ENCODE results near the gene SLA2. TPM values are rescaled to one million over a fixed set of nuclear protein-coding genes. Genes with fewer than 3 reads are reported as not detected.
A peak's percentile ranks its signal among the peaks of the same experiment; 100 is the strongest.

The SLA2 gene
- total RNA-seq, 1 experiment from 2014 or later, result not detected

DNA sequence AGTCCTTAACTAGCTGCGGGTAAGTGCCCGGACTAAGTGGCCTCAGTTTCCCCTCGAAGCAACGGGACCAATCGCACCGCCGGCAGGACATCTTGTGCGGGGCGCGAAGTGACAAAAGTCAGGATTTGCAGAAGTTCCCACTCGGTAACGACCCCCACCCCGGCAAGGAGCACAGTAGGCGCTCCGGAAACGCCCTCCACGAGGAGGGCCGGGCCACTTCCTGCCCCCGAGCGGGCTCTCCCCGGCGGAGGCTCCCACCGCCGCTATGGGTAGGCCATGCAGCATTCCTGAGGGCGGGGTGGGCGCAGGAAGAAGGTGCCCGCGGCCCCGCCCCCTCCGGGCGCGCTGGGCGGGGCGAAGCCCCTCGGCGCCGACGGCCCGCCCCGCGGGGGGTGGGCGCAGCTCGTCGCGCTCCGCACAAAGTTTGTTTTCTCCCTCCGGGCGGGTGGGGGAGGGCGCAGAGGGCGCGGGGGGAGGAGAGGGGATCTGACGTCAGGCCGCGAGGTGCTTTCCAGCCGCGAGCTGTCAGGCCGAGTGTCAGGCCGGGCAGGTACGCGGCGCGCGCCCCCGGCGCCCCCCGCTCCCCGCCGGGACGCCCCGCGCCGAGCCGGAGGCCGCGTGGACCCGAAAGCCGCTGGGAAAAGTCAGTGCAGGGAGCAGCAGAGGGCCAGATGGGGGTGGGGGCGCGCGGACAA is 72.7 kb downstream of the SLA2 start, which contains the start of gene TGIF2:
Gene TGIF2 (plus strand): TSS at position 495 of the 695 bp plus-strand sequence. CDS start 5,178 bp downstream, outside the sequence.
- ChIA-PET POLR2A (ENCODE audit: low non-redundant PET) (interaction anchor here (0.7 kb wide), 3 partner anchors 13 to 973 kb away, joined by 3 to 13 read pairs (median 5); no protein-coding TSS in a partner anchor), CTCF (interaction anchor here (0.6 kb wide), 2 partner anchors 33 to 290 kb away, joined by 3 to 8 read pairs; partner anchors contain the start of gene RAB5IF)
- intact Hi-C loops (cut with micrococcal nuclease; ENCODE audit: unreplicated experiment), result loop anchor here (2.0 kb wide), 1 partner anchor 110 kb away; no protein-coding TSS in a partner anchor
- peaks cover 36% of the 10 kb centered on the region for H3K4me1 ChIP-seq (ENCODE audit: insufficient read depth, low read length, poor library complexity, severe bottlenecking)
- peak; percentile 98 for DNase-seq (ENCODE audit: low spot score)
- H3K4me3 ChIP-seq (ENCODE audit: low read depth, low read length, poor library complexity, severe bottlenecking), result peak within 1 kb of the TSS; percentile 95
- BruUV-seq (replicated peaks), result no TSS peak
- no peaks in the 10 kb centered on the region for H3K9me3 ChIP-seq (ENCODE audit: low read depth, low read length, poor library complexity, severe bottlenecking)
- H3K27ac ChIP-seq (ENCODE audit: low read depth, low read length, poor library complexity, severe bottlenecking), result peak within 1 kb of the TSS; percentile 95
- peaks cover under 1% of the 10 kb centered on the region for H3K36me3 ChIP-seq (ENCODE audit: insufficient read depth, low read length, poor library complexity, severe bottlenecking)
- TF ChIP-seq EZH2 (IDR thresholded peaks at IDR 0.05; ENCODE audit: borderline replicate concordance, low read depth, low read length, poor library complexity, severe bottlenecking), result no peak
- TF ChIP-seq, protein P1, sequence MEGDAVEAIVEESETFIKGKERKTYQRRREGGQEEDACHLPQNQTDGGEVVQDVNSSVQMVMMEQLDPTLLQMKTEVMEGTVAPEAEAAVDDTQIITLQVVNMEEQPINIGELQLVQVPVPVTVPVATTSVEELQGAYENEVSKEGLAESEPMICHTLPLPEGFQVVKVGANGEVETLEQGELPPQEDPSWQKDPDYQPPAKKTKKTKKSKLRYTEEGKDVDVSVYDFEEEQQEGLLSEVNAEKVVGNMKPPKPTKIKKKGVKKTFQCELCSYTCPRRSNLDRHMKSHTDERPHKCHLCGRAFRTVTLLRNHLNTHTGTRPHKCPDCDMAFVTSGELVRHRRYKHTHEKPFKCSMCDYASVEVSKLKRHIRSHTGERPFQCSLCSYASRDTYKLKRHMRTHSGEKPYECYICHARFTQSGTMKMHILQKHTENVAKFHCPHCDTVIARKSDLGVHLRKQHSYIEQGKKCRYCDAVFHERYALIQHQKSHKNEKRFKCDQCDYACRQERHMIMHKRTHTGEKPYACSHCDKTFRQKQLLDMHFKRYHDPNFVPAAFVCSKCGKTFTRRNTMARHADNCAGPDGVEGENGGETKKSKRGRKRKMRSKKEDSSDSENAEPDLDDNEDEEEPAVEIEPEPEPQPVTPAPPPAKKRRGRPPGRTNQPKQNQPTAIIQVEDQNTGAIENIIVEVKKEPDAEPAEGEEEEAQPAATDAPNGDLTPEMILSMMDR (conservative IDR thresholded peaks at IDR 0.05; ENCODE audit: low read depth, low read length), result no peak
- H3K27me3 ChIP-seq (replicated peaks; ENCODE audit: insufficient read depth, low read depth, low read length, poor library complexity), result no peaks in the 10 kb centered on the region

DNA sequence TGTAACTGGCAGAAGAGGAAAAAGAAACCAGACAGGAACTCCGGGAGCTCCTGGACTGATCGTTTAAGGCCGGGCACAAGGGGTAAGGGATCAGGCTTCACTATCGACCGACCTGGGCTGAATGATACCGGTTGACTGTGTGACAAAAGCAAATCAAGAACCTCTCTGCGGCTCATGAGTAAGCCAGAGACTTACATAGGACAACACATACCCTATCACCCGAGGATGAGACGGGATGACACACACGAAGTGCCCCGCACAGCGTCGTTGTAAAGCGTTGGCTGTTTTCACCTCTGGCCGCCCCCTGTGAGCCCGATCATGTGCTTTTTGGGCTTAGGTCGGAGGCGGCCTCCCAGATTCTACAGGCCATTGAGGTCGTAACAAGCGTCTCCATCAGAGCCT is 73.3 kb downstream of the SLA2 start:
- BruUV-seq (replicated peaks), result TSS peak; percentile 83
- Histone ChIP-seq H3K9me3 (ENCODE audit: low read depth, low read length, poor library complexity, severe bottlenecking) (no peaks in the 10 kb centered on the region), H3K4me3 (ENCODE audit: low read depth, low read length, poor library complexity, severe bottlenecking) (peak overlapping the region; percentile 95), H3K27me3 (replicated peaks; ENCODE audit: insufficient read depth, low read depth, low read length, poor library complexity) (no peaks in the 10 kb centered on the region), H3K36me3 (ENCODE audit: insufficient read depth, low read length, poor library complexity, severe bottlenecking) (no peaks in the 10 kb centered on the region), H3K27ac (ENCODE audit: low read depth, low read length, poor library complexity, severe bottlenecking) (peak overlapping the region; percentile 82), H3K4me1 (ENCODE audit: insufficient read depth, low read length, poor library complexity, severe bottlenecking) (peaks cover 36% of the 10 kb centered on the region)
- TF ChIP-seq, protein P1 (conservative IDR thresholded peaks at IDR 0.05; ENCODE audit: low read depth, low read length), result no peak
- no peak for TF ChIP-seq EZH2 (IDR thresholded peaks at IDR 0.05; ENCODE audit: borderline replicate concordance, low read depth, low read length, poor library complexity, severe bottlenecking)
- peak; percentile 52 for DNase-seq (ENCODE audit: low spot score)
- ChIA-PET CTCF (interaction anchor here (0.6 kb wide), 2 partner anchors 33 to 290 kb away, joined by 3 to 8 read pairs; partner anchors contain the start of gene RAB5IF), POLR2A (ENCODE audit: low non-redundant PET) (interaction anchor here (0.7 kb wide), 1 partner anchor 972 kb away, joined by 13 read pairs; no protein-coding TSS in a partner anchor)
- intact Hi-C loops (cut with micrococcal nuclease; ENCODE audit: unreplicated experiment), result loop anchor here (2.0 kb wide), 1 partner anchor 110 kb away; no protein-coding TSS in a partner anchor

DNA sequence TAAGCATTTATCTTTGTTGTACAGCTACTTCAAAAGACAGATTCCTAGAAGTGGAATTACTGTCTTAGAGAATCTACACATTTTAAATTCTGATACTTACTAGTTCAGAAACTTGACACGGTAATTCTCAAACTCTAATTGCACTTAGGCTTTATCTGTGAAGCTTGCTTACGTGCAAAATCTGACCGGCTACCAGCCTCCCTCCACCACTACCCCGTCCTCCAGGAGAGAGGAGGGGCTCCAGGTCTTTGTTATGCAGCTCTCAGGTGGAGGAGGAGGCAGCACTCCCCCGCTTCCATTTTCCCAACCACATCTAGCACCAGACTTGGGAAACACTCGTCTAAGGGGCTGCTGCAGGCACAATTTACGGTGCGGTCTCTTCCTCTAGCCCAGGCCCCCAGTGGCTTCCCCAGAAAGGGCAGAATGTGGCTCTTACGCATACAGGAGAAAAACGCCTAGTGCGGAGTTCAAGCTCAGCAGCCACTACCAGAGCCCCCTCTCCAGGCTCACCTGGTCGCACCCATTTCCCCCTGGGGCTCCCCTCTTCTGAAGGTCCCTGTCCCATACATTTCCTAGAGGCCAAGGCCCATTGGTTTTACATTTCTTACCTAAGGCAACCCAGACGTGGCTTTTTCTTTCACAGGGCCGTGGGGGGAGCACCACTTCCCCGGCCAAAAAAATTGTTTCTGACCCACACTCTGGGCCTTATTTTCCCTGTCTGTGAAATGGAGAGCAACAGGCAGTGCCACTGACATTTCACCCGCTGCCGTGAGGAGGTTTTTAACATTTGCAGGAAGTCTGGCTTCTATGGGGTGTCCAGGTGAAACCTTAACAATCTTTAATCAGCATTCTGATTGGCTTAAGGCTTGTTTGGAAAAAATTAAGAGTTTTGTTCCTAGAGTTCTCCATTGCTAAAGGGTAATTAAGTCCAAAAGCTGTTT is 74.2 kb downstream of the SLA2 start:
- H3K4me3 ChIP-seq (ENCODE audit: low read depth, low read length, poor library complexity, severe bottlenecking), result peak overlapping the region; percentile 95
- no peak for DNase-seq (ENCODE audit: low spot score)
- intact Hi-C loops (cut with micrococcal nuclease; ENCODE audit: unreplicated experiment), result loop anchor here (2.0 kb wide), 1 partner anchor 109 kb away; no protein-coding TSS in a partner anchor
- no TSS peak for BruUV-seq (replicated peaks)
- ChIA-PET CTCF (no interaction called here), POLR2A (ENCODE audit: low non-redundant PET) (interaction anchor here (0.6 kb wide), 1 partner anchor 1287 kb away, joined by 12 read pairs; the partner anchor contains the start of gene EIF6)
- H3K9me3 ChIP-seq (ENCODE audit: low read depth, low read length, poor library complexity, severe bottlenecking), result no peaks in the 10 kb centered on the region
- H3K36me3 ChIP-seq (ENCODE audit: insufficient read depth, low read length, poor library complexity, severe bottlenecking), result no peaks in the 10 kb centered on the region
- TF ChIP-seq, protein P1 (conservative IDR thresholded peaks at IDR 0.05; ENCODE audit: low read depth, low read length), result no peak
- TF ChIP-seq EZH2 (IDR thresholded peaks at IDR 0.05; ENCODE audit: borderline replicate concordance, low read depth, low read length, poor library complexity, severe bottlenecking), result no peak
- peak overlapping the region; percentile 82 for H3K27ac ChIP-seq (ENCODE audit: low read depth, low read length, poor library complexity, severe bottlenecking)
- H3K27me3 ChIP-seq (replicated peaks; ENCODE audit: insufficient read depth, low read depth, low read length, poor library complexity), result no peaks in the 10 kb centered on the region
- H3K4me1 ChIP-seq (ENCODE audit: insufficient read depth, low read length, poor library complexity, severe bottlenecking), result peaks cover 36% of the 10 kb centered on the region

Data from A673 (cell line).